Measurements from ENCODE around the gene PTGDS. TPM values are rescaled to one million over a fixed set of nuclear protein-coding genes. Genes with fewer than 3 reads are reported as not detected.

The PTGDS gene
- total RNA-seq, 1 donor from 2014 or later = 76.8 TPM

- H3K9me3 Mint-ChIP-seq (ENCODE audit: low read depth) = no peaks in the 10 kb centered on the region
- peaks cover under 1% of the 10 kb centered on the region for H3K4me1 Mint-ChIP-seq (ENCODE audit: low read depth)
- H3K27me3 Mint-ChIP-seq (ENCODE audit: low read depth) = no peaks in the 10 kb centered on the region
- no peak for DNase-seq (ENCODE audit: low spot score)
- TF ChIP-seq, protein P1, sequence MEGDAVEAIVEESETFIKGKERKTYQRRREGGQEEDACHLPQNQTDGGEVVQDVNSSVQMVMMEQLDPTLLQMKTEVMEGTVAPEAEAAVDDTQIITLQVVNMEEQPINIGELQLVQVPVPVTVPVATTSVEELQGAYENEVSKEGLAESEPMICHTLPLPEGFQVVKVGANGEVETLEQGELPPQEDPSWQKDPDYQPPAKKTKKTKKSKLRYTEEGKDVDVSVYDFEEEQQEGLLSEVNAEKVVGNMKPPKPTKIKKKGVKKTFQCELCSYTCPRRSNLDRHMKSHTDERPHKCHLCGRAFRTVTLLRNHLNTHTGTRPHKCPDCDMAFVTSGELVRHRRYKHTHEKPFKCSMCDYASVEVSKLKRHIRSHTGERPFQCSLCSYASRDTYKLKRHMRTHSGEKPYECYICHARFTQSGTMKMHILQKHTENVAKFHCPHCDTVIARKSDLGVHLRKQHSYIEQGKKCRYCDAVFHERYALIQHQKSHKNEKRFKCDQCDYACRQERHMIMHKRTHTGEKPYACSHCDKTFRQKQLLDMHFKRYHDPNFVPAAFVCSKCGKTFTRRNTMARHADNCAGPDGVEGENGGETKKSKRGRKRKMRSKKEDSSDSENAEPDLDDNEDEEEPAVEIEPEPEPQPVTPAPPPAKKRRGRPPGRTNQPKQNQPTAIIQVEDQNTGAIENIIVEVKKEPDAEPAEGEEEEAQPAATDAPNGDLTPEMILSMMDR (IDR thresholded peaks at IDR 0.05) = no peak
- H3K27ac Mint-ChIP-seq (ENCODE audit: unreplicated experiment) = no peak overlapping the region
- no peak overlapping the region for H3K4me3 Mint-ChIP-seq (ENCODE audit: unreplicated experiment)
- H3K36me3 Mint-ChIP-seq (ENCODE audit: low read depth) = peaks cover 9% of the 10 kb centered on the region
These were observed 44.3 kb downstream of the PTGDS start for GRCh38 chr9:137021568-137021978.

DNA sequence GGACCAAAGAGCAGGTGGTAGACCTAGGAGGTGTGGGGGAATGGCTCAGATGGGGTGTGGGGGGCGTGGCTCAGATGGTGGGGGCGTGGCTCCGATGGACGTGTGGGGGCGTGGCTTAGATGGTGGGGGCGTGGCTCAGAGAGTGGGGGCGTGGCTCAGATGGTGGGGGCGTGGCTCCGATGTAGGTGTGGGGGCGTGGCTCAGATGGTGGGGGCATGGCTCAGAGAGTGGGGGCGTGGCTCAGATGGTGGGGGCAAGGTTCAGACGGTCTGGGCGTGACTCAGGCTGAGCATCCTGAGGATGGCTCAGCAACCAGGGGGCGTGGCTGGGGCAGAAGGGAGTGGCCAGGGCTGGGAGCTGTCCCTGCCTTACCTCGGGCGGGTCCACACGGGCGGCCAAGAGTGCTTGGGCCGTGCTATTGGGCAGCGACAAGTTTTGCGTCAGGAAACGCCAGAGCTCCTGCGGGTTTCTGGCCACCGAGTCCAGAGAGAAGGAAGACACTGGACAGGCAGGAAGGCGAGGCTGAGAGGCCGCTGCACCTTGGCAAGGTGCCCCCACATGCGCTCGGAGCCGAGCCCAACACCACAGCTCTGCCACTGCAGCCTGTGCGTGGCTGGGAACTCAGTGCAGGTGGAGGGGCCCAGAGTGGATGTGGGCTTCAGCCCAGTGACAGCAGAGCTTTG is 44.8 kb downstream of the PTGDS start:
- DNase-seq (ENCODE audit: low spot score) = no peak
- H3K27ac Mint-ChIP-seq (ENCODE audit: unreplicated experiment) = no peak overlapping the region
- TF ChIP-seq, protein P1 (IDR thresholded peaks at IDR 0.05) = no peak
- peaks cover 4% of the 10 kb centered on the region for H3K4me1 Mint-ChIP-seq (ENCODE audit: low read depth)
- no peaks in the 10 kb centered on the region for H3K27me3 Mint-ChIP-seq (ENCODE audit: low read depth)
- no peaks in the 10 kb centered on the region for H3K9me3 Mint-ChIP-seq (ENCODE audit: low read depth)
- H3K36me3 Mint-ChIP-seq (ENCODE audit: low read depth) = peaks cover 6% of the 10 kb centered on the region
- H3K4me3 Mint-ChIP-seq (ENCODE audit: unreplicated experiment) = no peak overlapping the region

DNA sequence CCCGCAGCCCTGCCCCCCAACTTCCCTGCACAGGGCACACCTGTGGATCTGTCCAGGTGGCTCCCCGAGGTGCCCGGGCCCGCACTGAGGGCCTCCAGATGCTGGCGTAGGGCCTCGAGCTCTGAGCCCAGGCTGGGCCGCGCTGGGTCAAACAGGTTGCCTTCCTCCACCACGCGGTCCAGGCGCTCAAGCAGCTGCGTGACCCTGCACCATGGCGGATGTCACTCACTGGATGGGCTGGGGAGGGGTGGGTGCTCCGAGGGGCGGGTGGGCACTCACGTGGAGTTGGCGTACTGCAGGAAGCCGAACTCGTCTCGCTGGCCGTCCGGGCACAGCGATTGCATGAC is 45.3 kb downstream of the PTGDS start:
- H3K27me3 Mint-ChIP-seq (ENCODE audit: low read depth) = no peaks in the 10 kb centered on the region
- no peak overlapping the region for H3K27ac Mint-ChIP-seq (ENCODE audit: unreplicated experiment)
- TF ChIP-seq, protein P1 (IDR thresholded peaks at IDR 0.05) = no peak
- DNase-seq (ENCODE audit: low spot score) = no peak
- no peak overlapping the region for H3K4me3 Mint-ChIP-seq (ENCODE audit: unreplicated experiment)
- peaks cover 6% of the 10 kb centered on the region for H3K36me3 Mint-ChIP-seq (ENCODE audit: low read depth)
- H3K9me3 Mint-ChIP-seq (ENCODE audit: low read depth) = no peaks in the 10 kb centered on the region
- H3K4me1 Mint-ChIP-seq (ENCODE audit: low read depth) = peaks cover 7% of the 10 kb centered on the region

- H3K36me3 Mint-ChIP-seq (ENCODE audit: low read depth) = peaks cover 4% of the 10 kb centered on the region
These were observed 45.9 kb downstream of the PTGDS start for GRCh38 chr9:137023157-137023556.

GRCh38 chr9:137023583-137023991 is 46.3 kb downstream of the PTGDS start:
- Mint-ChIP-seq H3K9me3 (ENCODE audit: low read depth) (no peaks in the 10 kb centered on the region), H3K4me1 (ENCODE audit: low read depth) (peaks cover 7% of the 10 kb centered on the region), H3K36me3 (ENCODE audit: low read depth) (peaks cover 4% of the 10 kb centered on the region), H3K27me3 (ENCODE audit: low read depth) (no peaks in the 10 kb centered on the region), H3K4me3 (ENCODE audit: unreplicated experiment) (no peak overlapping the region), H3K27ac (ENCODE audit: unreplicated experiment) (no peak overlapping the region)
- TF ChIP-seq, protein P1 (IDR thresholded peaks at IDR 0.05) = no peak
- no peak for DNase-seq (ENCODE audit: low spot score)

More at GRCh38 chr9:137023157-137023556, 45.9 kb downstream of the PTGDS start:
- no peak for DNase-seq (ENCODE audit: low spot score)
- Mint-ChIP-seq H3K4me3 (ENCODE audit: unreplicated experiment) (no peak overlapping the region), H3K9me3 (ENCODE audit: low read depth) (no peaks in the 10 kb centered on the region), H3K27ac (ENCODE audit: unreplicated experiment) (no peak overlapping the region), H3K27me3 (ENCODE audit: low read depth) (no peaks in the 10 kb centered on the region), H3K4me1 (ENCODE audit: low read depth) (peaks cover 7% of the 10 kb centered on the region)
- TF ChIP-seq, protein P1 (IDR thresholded peaks at IDR 0.05) = no peak
